Body of pancreas (tissue), 4 donors: ENCODE data around the gene ADCYAP1R1. TPM values are rescaled to one million over a fixed set of nuclear protein-coding genes. Genes with fewer than 3 reads are reported as not detected.

Experiments
- ATAC-seq: fragments of 150-250 bp; one replicate; pipeline ENCODE4 v1.9.1; 2016
- DNase-seq, 4 donors: peaks; one replicate each; pipeline ENCODE4 v3.0.0-alpha.2; 2019
- H3K27ac ChIP-seq, 4 donors: fragments of 200-600 bp; sonication (generic); 1 replicate in 3 of 4; 2 replicates in 1 of 4; pipeline versions ENCODE4 v1.5.1 to v1.6.1; 2016 to 2019; ENCODE audit warnings: mild to moderate bottlenecking in 1 of 4, mixed read lengths in 1 of 4, moderate library complexity in 1 of 4
- H3K27me3 ChIP-seq, 2 donors: fragments of 200-600 bp; sonication (generic); one replicate each; pipeline ENCODE4 v1.6.0; 2016; ENCODE audit warnings: mild to moderate bottlenecking in 1 of 2
- H3K36me3 ChIP-seq, 2 donors: fragments of 200-600 bp; sonication (generic); replicated peaks in 1 of 2; 2 replicates each; pipeline ENCODE4 v1.5.1; 2016; ENCODE audit warnings: low read depth in 2 of 2; ENCODE audit not compliant: insufficient read depth in 1 of 2
- H3K4me1 ChIP-seq: fragments of 200-600 bp; sonication (generic); one replicate; pipeline ENCODE4 v1.6.0; 2016
- H3K4me3 ChIP-seq, 2 donors: fragments of 200-600 bp; sonication (generic); 1 replicate in 1 of 2; 2 replicates in 1 of 2; pipeline ENCODE4 v1.5.1; 2016 to 2019
- H3K9me3 ChIP-seq, 3 donors: fragments of 200-600 bp; sonication (generic); 1 replicate in 2 of 3; 2 replicates in 1 of 3; pipeline ENCODE4 v1.5.1; 2016
- CTCF ChIP-seq, 7 experiments: fragments of 450-650 bp in 4 of 7; fragments of 200-600 bp in 3 of 7; sonication (generic) in 3 of 7; IDR thresholded peaks; one replicate each; pipeline ENCODE4 v1.5.1; 2016 to 2019; ENCODE audit warnings: antibody characterized with exemption in 7 of 7
- POLR2A ChIP-seq, 3 donors: fragments of 450-650 bp; IDR thresholded peaks; one replicate each; pipeline ENCODE4 v1.6.1; 2016; ENCODE audit warnings: antibody characterized with exemption in 3 of 3, mild to moderate bottlenecking in 2 of 3
- WGBS, 2 donors: methylation state at CpG; one replicate each; pipeline ENCODE4 v1.1.5; 2017; 5-methylcytosine and 5-hydroxymethylcytosine counted together
- intact Hi-C: fragments of 100-400 bp; cut with DNase I; formaldehyde crosslinking; loops from one replicate; pipeline ENCODE4 v1.15.1; 2023
- total RNA-seq, 2 donors: library from RNA; depleted of rRNA; stranded (reverse); fragments of >200 nt; gene quantifications; one replicate each; pipeline ENCODE4 v1.1.0, GENCODE V29; 2016

ADCYAP1R1 gene
- total RNA-seq: 1 to 10 TPM; 1.8 to 8.2 TPM

DNA sequence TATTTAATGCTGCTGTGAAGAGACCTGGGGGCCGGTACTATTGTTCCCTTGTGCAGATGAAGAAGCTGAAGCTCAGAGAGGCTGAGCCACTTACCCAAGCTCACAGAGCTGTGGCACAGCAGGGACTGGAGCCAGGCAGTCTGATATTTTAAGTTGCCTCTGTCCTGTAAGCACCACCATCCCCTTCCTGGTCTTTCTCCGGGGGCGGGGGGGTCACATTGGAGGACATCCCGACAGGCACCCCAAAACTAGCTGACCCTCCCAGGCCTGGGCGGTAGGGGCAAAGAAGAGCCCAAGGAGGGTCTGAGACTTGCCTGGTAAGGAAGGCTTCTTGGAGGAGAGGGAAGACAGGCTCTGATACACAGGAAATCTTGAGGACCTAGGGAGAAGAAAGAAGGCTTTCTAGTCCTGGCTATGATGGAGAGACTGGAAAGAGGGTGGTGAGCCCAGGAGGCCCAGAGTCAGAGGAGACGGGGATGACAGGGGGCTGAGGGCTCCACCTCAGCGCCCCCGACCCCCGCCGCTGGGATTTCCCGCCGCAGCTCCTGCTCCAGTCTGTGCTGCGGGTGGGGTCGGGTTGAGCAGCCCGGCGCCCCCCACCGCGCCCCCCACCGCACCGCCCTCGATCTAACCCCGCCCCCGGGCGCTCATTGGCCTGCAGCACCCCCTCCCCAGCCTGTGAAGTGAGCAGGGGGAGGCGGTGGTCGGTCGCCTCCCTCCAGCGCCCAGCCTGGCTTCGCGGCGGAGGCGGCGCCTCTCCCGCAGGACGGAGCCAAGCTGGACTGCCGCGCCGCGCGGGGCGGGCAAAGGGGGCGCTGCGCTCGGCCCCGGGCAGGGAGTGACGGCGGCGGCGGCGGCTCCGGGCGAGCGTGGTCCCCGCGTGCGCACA is at the start of gene ADCYAP1R1:
Gene ADCYAP1R1, plus strand, starts transcription at position 711 of the 889 bp plus-strand sequence. CDS start 10,957 bp downstream, outside the sequence.
- H3K27ac ChIP-seq: no peak within 1 kb of the TSS

DNA sequence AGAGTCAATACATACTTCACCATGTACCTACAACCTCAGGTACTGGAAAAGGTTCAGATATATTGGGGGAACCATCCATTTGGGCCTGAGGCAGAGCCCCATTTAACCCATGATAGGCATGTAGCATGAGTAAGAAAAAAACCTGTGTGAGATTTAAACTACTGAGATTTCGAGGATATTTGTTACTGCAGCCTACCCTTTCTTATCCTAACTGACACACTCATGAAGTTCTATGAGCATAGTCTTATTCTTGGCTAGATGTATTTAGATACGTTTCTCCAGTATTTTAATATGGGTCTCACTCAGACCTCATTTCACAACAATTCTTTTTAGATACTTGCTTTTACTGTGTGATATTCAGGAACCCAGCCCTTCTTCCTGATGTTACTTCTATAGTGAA is 49.0 kb upstream of the ADCYAP1R1 start:
- no peak overlapping the region for H3K27ac ChIP-seq

More for the DNA sequence above, at the start of gene ADCYAP1R1:
- DNase-seq (no peak), ATAC-seq (peak; percentile 25)
- H3K36me3 ChIP-seq: no peaks in the 10 kb centered on the region
- TF ChIP-seq POLR2A (IDR thresholded peaks at IDR 0.05) (no peak), CTCF (IDR thresholded peaks at IDR 0.05) (no peak)
- no peak within 1 kb of the TSS for H3K4me3 ChIP-seq
- peaks cover 0 to 21% of the 10 kb centered on the region in 2 donors for H3K27me3 ChIP-seq
- H3K9me3 ChIP-seq: no peaks in the 10 kb centered on the region
- 5% methylated on average over 30 to 40 of the region's 56 CpGs for WGBS, 2 donors
- intact Hi-C loops: loop anchor here (10.0 kb wide), 1 partner anchor 1233 kb away; no protein-coding TSS in a partner anchor
- peaks cover 13% of the 10 kb centered on the region for H3K4me1 ChIP-seq

GRCh38 chr7:31003721-31004120 is 48.4 kb upstream of the ADCYAP1R1 start:
- TF ChIP-seq CTCF (IDR thresholded peaks at IDR 0.05) (no peak), POLR2A (IDR thresholded peaks at IDR 0.05) (no peak)
- 88 to 94% methylated on average over 5 to 6 of the region's 6 CpGs for WGBS, 2 donors
- H3K4me3 ChIP-seq: no peak overlapping the region
- ATAC-seq (no peak), DNase-seq (no peak)
- no peaks in the 10 kb centered on the region for H3K36me3 ChIP-seq
- intact Hi-C loops: no loop called here
- H3K27ac ChIP-seq: no peak overlapping the region
- no peaks in the 10 kb centered on the region for H3K4me1 ChIP-seq
- H3K27me3 ChIP-seq: no peaks in the 10 kb centered on the region
- H3K9me3 ChIP-seq: no peaks in the 10 kb centered on the region

More for the DNA sequence above, 49.0 kb upstream of the ADCYAP1R1 start:
- Histone ChIP-seq H3K27me3 (no peaks in the 10 kb centered on the region), H3K9me3 (no peaks in the 10 kb centered on the region), H3K4me1 (no peaks in the 10 kb centered on the region), H3K36me3 (no peaks in the 10 kb centered on the region), H3K4me3 (no peak overlapping the region)
- no peak for DNase-seq
- TF ChIP-seq CTCF (IDR thresholded peaks at IDR 0.05) (no peak), POLR2A (IDR thresholded peaks at IDR 0.05) (no peak)
- intact Hi-C loops: no loop called here
- WGBS, 2 donors: 66 to 74% methylated on average over 2 of the region's 2 CpGs
- no peak for ATAC-seq

GRCh38 chr7:31004393-31004792 is 47.7 kb upstream of the ADCYAP1R1 start:
- TF ChIP-seq CTCF (IDR thresholded peaks at IDR 0.05): no peak
- no peak for TF ChIP-seq POLR2A (IDR thresholded peaks at IDR 0.05)
- Histone ChIP-seq H3K27me3 (no peaks in the 10 kb centered on the region), H3K9me3 (no peaks in the 10 kb centered on the region), H3K27ac (no peak overlapping the region), H3K4me1 (no peaks in the 10 kb centered on the region), H3K36me3 (no peaks in the 10 kb centered on the region), H3K4me3 (no peak overlapping the region)
- ATAC-seq (no peak), DNase-seq (no peak)
- intact Hi-C loops: no loop called here
- WGBS, 2 donors: 33 to 56% methylated on average over 1 of the region's 1 CpG
